Left ventricle myocardium inferior (tissue), 1 donor: Measurements from ENCODE around the gene RNF224. TPM values are rescaled to one million over a fixed set of nuclear protein-coding genes. Genes with fewer than 3 reads are reported as not detected.

ENCODE experiments used
- DNase-seq: peaks from one replicate; pipeline ENCODE4 v3.0.0-alpha.2; 2020
- H3K27ac ChIP-seq: fragments of 200-600 bp; replicated peaks from 2 replicates; pipeline ENCODE4 v1.8.0; 2021
- H3K27me3 ChIP-seq: fragments of 200-600 bp; 2 replicates; pipeline ENCODE4 v1.8.0; 2021; ENCODE audit warnings: low read depth
- H3K36me3 ChIP-seq: fragments of 200-600 bp; 2 replicates; pipeline ENCODE4 v1.8.0; 2021
- H3K4me1 ChIP-seq: fragments of 200-600 bp; 2 replicates; pipeline ENCODE4 v1.8.0; 2021
- H3K4me3 ChIP-seq: fragments of 200-600 bp; 2 replicates; pipeline ENCODE4 v1.8.0; 2021; ENCODE audit warnings: mild to moderate bottlenecking, moderate library complexity
- H3K9me3 ChIP-seq: fragments of 200-600 bp; replicated peaks from 2 replicates; pipeline ENCODE4 v1.8.0; 2021
- CTCF ChIP-seq: fragments of 200-600 bp; IDR thresholded peaks from 2 replicates; pipeline ENCODE4 v1.8.0; 2021; ENCODE audit warnings: antibody characterized with exemption, mild to moderate bottlenecking, borderline replicate concordance
- intact Hi-C: fragments of 100-400 bp; cut with micrococcal nuclease; formaldehyde crosslinking; loops from one replicate; pipeline ENCODE4 v1.11.0; 2022
- total RNA-seq: library from RNA; stranded (reverse); fragmentation: NEBNext Ultra II Directional; extraction: Animal tissue kit (Norgen Biotek cat#: 25700); gene quantifications from one replicate; pipeline ENCODE4 v1.2.1, GENCODE V29; 2021
- donor health status: DM: no; HTN: yes; CAD: no; lungs with severe emphysema.

Gene RNF224
- total RNA-seq, 1 donor from 2014 or later, result not detected

GRCh38 chr9:137264067-137264466 lies 36.8 kb downstream of the RNF224 start:
- TF ChIP-seq CTCF, result no peak
- H3K4me1 ChIP-seq, result peaks cover 43% of the 10 kb centered on the region
- no peak for DNase-seq
- intact Hi-C loops, result no loop called here
- no peak overlapping the region for H3K4me3 ChIP-seq
- H3K27ac ChIP-seq, result no peak overlapping the region
- peaks cover 54% of the 10 kb centered on the region for H3K36me3 ChIP-seq
- no peaks in the 10 kb centered on the region for H3K9me3 ChIP-seq
- H3K27me3 ChIP-seq, result no peaks in the 10 kb centered on the region

- Histone ChIP-seq H3K4me3 (no peak overlapping the region), H3K4me1 (peaks cover 57% of the 10 kb centered on the region), H3K36me3 (peaks cover 57% of the 10 kb centered on the region), H3K9me3 (no peaks in the 10 kb centered on the region), H3K27me3 (no peaks in the 10 kb centered on the region), H3K27ac (no peak overlapping the region)
- DNase-seq, result no peak
- TF ChIP-seq CTCF, result no peak
- intact Hi-C loops, result no loop called here
Observed at GRCh38 chr9:137265496-137266161, 38.3 kb downstream of the RNF224 start.

GRCh38 chr9:137266162-137266527 lies 38.8 kb downstream of the RNF224 start:
- no peak overlapping the region for H3K4me3 ChIP-seq
- intact Hi-C loops, result no loop called here
- DNase-seq, result no peak
- no peak for TF ChIP-seq CTCF
- H3K36me3 ChIP-seq, result peaks cover 62% of the 10 kb centered on the region
- peaks cover 62% of the 10 kb centered on the region for H3K4me1 ChIP-seq
- no peaks in the 10 kb centered on the region for H3K9me3 ChIP-seq
- H3K27ac ChIP-seq, result no peak overlapping the region
- H3K27me3 ChIP-seq, result no peaks in the 10 kb centered on the region

- H3K4me1 ChIP-seq, result peaks cover 67% of the 10 kb centered on the region
- no peak overlapping the region for H3K4me3 ChIP-seq
- H3K9me3 ChIP-seq, result no peaks in the 10 kb centered on the region
- no peak overlapping the region for H3K27ac ChIP-seq
- no peak for TF ChIP-seq CTCF
- no peaks in the 10 kb centered on the region for H3K27me3 ChIP-seq
- no peak for DNase-seq
- H3K36me3 ChIP-seq, result peaks cover 62% of the 10 kb centered on the region
- intact Hi-C loops, result no loop called here
Observed at GRCh38 chr9:137266585-137267453, 39.5 kb downstream of the RNF224 start.

- no peaks in the 10 kb centered on the region for H3K9me3 ChIP-seq
- peak overlapping the region; percentile 56 for H3K4me3 ChIP-seq
- peak overlapping the region; percentile 86 for H3K27ac ChIP-seq
- TF ChIP-seq CTCF, result no peak
- peaks cover 68% of the 10 kb centered on the region for H3K36me3 ChIP-seq
- H3K27me3 ChIP-seq, result no peaks in the 10 kb centered on the region
- intact Hi-C loops, result no loop called here
- H3K4me1 ChIP-seq, result peaks cover 66% of the 10 kb centered on the region
- no peak for DNase-seq
Observed at GRCh38 chr9:137267933-137268355, 40.6 kb downstream of the RNF224 start.
